GM18507 (cell line): ENCODE results near the gene FGD5.

Experiments used
- DNase-seq: peaks from one replicate; pipeline ENCODE4 v3.0.0; 2011; ENCODE audit warnings: low read depth; ENCODE audit not compliant: insufficient read length; ENCODE audit errors: extremely low spot score
- FAIRE-seq: peaks from 2 replicates; lab custom pipeline; 2011; peaks lifted over from hg19 to GRCh38; lab: Jason Lieb, UNC

Gene FGD5

DNA sequence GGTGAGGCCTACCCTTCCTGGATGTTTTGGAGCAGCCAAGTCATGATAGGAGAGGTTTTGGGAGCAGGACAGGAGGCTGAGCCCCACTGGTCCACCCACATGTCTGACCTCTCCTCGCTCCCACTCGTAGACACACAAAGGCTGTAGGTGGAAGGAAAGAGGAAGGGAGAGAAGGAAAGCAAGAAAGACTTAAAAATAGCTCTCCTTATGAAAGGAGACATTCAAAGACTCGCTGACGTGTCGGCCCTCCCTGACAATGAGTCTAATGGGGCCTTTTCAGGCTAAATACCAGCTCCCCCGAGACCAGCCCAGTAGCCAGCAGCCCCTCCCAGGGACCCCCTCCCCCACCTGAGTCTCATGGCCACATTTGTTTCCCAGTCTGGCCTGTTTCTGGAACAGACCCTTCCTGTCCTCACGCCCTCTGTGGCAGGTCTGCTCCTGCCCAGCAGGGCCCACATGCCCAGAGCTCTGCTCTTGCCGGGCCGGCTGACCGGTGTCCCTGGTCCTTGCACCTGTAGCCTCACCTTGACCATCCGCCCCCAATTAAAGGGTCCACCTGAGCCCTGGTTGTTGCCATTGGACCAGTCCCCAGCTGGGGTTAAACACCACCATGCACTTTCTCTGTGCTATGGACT lies 49.3 kb downstream of the FGD5 start:
- DNase-seq (no peak), FAIRE-seq (no peak)

DNA sequence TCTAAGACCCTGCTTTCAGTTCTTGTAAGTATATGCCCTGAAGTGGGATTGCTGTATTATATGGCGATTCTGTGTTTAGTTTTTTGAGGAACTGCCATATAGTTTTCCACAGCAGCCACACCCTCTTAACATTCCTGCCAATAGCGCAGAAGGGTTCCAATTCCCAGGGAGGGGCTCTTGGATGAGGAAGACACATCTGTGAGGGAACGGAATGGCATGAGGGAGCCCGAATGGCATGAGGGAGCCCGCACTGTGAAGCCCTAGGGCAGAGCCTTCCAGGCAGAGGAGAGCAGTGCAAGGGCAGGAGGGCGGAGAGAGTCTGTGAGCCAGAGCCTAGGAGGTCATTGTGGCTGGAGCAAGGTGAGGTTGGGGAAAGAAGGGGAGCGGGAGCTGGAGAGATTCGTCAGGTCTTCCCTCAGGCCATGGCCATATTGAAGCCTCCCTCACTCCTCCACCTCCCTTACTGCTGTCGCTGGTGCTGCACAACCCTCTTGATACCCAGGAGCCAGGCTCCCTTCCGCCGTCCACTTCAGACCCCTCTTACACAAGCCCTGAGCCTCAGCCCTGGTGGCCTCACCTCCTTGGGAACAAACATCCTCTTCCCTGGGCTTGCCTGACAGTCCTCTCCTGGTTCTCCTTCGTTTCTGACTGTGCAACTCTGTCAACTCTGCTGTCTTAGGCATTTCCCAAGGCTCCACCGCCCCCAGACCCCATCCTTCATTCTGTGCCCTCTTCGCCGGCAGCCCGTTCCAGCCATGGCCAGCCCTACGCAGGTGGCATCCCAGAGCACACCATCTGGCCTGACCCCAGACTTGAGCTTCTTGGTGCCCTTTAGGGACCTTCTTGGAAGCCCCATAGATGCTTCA lies 51.4 kb downstream of the FGD5 start:
- FAIRE-seq = no peak
- DNase-seq = no peak

DNA sequence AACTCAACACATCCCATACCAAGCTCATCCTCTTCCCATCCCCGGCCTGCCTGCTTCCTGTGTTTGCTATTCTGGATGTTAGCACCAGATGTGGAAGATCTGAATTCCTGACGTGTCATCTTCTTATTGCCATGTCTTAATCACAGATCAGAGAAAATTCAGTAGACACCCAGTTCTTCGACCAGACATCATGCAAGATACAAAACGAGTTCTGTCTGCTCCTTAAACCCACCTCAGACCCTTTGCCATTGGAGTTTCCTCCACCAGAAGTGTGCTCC lies 52.0 kb downstream of the FGD5 start:
- DNase-seq (no peak), FAIRE-seq (no peak)

DNA sequence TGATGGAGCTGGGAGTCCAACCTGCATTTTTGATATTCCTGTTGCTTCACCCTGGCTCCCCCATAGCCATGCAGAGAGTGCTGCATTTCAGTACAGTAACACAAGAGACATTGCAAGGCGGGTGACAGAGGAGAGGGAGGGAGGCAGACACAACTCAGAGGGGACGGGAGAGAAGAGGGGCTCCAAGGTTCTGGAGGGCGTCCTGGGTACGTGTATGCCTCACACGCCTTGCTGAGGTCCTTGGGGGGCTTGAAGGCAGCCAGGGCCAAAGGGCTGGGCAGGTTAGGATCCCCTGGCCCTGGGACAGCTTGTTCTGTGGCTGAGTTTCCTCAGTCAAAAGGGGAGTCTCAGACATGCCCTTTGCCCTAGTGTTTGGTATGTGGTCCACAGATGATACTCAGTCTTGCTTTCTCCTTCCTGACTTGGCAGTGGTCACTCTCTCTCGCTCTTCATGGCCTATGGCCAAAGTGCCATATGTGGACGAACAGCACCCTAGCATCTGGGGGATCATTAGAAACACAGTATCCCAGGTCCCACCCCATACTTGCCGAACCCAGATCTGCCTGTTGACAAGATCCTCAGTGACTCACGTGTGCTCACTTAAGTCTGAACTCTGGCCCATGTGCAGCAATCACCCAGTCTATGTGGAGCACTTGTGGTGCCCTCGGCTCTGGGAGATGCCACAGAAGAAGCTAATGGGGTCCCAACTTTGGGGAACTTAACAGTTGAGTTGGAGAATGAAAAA lies 52.9 kb downstream of the FGD5 start:
- DNase-seq = no peak

DNA sequence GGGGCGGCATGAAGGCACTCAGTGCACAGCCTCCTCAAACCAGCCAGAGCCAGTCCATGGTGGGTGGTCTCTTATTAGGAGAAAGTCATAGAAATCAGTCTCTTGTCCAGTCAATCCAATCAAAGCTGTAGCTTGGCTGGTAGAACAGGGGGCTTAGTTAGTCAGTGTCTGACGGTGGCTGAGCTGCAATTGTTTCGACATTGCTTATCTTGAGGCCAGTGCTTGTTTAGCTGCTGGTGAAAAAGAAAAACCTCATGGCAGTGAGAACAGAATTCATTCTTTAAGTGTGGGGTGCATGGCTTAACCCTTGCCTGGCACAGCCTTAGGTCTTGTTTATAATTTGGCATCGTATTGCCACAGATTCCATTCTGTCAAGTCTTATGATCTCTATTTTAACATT lies 53.9 kb downstream of the FGD5 start:
- DNase-seq (no peak), FAIRE-seq (no peak)

More for the DNA sequence above, 52.9 kb downstream of the FGD5 start:
- no peak for FAIRE-seq

DNA sequence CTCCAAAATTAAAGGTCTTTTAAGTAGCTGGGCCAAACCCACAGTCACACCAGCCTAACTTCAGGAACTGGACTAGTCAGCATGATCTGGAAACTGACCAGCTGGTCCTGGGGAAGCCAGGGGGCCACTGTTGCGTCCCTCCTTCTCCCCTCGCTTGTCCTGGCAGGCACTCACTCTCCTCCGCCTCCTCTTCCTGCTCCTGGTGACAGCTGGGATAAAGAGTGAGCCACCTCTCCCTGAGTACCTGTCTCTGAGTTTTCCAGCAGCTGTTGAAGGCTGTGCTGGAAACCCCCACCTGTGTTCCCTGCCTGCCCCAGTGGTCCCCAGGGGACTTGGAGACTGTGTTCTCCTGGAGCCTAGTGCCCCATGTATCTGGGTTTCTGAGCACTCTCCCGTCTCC lies 56.0 kb downstream of the FGD5 start:
- DNase-seq (no peak), FAIRE-seq (no peak)

DNA sequence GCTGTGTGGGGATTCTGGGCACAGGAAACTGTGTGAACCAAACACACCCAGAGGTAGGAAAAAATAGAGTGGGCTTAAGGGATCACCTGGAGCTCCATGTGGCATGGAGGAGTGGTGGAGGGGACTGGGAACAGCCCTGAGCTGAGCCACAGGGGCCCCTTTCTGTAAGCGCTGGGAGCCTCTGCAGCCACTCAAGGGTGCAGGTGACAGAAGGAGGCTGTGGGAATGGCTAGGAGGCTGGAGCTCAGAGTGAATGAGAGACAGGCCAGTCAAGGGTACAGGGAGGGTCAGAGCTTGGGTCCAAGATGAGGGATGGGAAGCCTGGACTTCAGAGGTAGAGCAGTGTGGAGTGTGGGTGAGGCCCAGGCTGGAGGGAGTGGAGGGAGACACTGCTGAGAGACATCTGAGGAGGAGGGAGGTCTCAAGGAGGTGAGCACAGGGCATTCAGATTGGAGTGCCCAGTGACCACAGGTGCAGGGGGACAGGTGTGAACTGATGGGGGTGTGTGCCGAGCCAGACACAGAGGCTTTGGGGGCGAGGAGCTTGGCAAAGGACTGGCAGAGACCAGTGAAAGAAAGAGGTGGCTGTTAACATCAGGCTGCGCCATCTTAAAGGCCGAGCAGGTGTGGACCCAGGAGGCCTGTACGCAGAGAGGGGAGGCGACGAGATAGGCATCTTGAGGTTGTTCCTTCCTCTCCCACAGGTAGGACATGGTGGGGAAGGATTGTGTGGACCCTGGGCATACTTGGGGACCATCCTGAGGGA lies 56.8 kb downstream of the FGD5 start:
- DNase-seq (no peak), FAIRE-seq (no peak)

DNA sequence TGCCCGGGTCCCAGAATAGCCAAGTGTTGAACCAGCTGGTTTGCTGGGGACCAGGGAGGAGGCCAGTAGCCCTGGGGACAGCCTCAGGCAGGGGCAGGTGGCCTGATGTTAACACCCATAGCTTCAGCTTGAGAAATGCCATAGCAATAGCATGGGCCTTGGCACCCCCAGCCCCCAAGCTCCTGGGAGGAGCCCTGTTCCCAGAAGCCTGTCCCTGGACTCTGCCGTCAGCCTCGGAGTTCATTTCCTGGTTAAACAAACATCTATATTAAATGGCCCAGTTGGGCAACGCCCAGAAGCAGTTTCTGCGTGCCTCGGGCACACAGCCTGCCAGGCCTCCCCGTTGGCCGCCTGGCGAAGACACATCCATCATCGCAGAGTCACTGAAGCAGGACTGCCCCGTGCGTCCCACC lies 58.2 kb downstream of the FGD5 start:
- FAIRE-seq = no peak

DNA sequence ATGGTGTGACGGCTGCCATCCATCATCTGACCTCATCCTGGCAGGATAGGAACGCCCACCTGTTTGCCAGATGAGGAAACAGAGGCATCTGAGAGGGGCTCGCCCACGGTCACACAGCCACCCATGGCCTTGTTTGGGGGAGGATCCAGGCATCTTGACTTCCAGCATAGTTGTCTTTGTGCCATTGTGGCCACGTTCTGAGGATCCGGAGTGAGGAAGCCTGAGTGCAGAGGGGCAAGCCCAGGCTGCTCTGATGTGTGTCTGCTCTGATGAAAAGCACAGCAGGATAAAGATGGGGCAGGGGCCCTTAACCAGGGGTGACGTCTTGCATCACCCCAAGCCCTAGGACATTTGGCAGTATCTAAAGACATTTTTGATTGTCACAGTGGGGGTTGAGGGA lies 58.7 kb downstream of the FGD5 start:
- FAIRE-seq (no peak), DNase-seq (no peak)

More for the DNA sequence above, 58.2 kb downstream of the FGD5 start:
- DNase-seq = no peak

DNA sequence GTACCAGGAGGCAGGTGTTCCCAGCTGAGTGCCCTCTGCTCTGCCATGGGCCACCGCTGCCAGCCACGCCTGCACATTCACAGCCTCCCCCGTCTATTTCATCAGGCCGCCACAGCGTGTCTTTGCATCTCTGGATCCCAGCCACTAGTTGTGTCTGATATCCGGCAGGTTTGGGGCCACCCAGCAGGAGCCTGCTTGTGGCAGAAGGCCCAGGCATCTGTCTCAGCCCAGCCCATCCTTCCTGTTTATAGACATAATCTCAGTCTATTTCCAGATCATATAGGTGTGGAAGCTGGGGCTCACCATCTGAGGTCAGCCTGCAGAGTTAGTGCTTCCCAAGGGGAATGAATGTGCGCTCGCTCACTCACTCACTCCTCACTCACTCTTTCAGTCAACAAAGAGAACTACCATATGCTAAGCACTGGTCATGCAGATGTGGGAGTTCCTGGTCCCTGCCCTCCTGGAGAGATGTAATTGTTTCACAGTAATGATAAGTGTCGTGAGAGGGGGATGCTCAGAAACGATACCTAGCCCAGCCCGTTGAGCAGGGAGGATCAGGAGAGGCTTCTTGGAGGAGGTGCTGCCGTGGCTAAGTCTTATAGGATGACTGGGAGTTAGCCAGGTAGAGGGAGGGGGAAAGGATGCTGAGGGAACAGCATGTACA lies 60.6 kb downstream of the FGD5 start:
- DNase-seq = no peak
- FAIRE-seq = no peak

DNA sequence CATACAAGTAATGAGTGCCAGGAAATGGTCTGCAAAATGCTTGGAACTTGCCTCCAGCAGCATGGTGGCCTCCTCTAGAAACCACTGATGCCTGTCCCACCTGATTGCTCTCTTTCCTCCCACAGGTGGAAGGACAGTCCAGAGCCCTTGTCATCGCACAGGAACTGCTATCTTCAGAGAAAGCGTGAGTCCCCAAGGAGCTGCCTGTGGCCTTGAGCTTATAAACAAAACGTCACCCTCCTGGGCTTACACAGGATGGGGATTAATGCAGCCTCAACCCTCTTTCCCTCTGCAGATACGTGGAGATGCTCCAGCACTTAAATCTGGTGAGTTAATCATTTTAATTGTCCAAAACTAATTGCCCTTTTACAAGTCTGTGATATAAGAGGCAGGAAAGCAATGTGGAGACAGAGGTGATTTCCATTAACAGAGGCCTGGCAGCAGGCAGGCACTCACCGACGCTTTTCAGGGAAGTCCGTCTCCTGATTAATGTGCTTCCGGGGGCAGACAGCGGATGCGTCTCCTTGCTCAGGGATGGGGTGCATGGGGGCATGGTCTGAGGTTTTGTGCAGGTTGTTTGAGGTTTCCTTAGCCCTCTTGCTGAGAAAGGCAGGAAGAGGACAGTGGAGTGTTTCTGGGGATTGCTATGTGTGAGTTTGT lies 61.8 kb downstream of the FGD5 start:
- no peak for FAIRE-seq
- DNase-seq = no peak

DNA sequence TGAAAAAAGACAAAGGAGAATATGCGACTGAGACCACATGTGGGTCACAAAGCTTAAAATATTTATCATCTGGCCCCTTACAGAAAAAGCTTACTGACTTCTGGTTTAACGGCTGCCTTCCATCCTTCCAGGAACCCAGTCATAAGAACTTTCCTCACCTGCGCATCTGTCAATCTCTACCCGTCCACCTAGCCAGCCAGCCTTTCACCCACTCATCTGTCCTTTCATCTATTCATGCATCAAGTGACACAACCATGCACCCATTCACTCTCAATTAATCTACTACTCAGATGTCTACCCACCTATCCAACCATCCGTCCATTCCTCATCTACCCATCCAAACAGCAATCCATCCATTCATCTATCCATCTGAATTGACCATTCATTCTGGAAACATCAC lies 64.5 kb downstream of the FGD5 start:
- no peak for DNase-seq
- FAIRE-seq = no peak

DNA sequence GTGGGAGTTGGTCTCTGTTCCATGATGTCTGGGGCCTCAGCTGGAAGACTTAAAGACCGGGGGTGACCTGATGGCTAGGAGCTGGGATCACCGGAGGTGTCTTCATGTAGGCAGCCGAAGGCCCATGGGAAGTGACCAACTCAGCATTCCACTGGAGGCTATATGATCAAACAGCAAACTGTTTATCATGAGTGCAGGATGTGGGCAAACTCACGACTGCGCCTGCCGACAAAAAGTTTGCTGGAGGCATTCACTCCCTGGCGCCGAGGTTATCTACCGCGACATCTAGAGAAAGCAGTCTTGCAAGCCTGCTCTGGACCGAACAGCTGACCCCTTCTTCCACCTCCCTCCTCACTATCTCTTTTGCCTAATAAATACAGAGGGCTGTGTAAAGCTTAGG lies 65.9 kb downstream of the FGD5 start:
- no peak for FAIRE-seq
- DNase-seq = no peak

DNA sequence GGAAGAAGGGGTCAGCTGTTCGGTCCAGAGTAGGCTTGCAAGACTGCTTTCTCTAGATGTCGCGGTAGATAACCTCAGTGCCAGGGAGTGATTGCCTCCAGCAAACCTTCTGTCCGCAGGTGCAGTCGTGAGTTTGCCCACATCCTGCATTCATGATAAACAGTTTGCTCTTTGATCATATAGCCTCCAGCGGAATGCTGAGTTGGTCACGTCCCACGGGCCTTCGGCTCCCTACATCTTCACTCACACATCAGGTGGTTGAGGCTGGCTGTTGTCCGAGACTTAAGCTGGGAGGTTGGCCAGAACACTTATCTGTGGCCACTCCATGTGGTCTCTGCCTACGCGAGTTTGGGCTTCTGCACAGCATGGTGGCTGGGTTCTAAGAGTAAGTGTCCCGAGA lies 66.5 kb downstream of the FGD5 start:
- FAIRE-seq (no peak), DNase-seq (no peak)

DNA sequence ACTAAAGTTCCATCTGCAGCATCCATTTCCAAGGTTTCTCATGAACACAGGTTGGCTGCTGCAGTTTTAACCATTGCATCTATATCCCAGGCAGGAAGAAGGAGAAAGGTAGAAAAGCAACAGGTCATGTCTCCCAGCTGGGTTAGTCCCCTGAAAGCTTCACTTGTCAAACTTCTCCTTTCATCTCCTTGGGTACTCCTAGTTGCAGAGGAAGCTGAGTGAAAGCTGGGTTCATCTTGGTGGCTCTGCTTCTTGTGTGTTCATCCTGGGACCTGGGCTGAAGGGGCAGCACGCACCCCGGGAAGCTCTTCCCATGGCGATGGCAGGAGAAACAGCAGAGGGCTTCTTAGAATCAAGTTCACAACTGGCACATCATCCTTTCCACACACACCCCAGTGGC lies 67.3 kb downstream of the FGD5 start:
- FAIRE-seq (no peak), DNase-seq (no peak)

DNA sequence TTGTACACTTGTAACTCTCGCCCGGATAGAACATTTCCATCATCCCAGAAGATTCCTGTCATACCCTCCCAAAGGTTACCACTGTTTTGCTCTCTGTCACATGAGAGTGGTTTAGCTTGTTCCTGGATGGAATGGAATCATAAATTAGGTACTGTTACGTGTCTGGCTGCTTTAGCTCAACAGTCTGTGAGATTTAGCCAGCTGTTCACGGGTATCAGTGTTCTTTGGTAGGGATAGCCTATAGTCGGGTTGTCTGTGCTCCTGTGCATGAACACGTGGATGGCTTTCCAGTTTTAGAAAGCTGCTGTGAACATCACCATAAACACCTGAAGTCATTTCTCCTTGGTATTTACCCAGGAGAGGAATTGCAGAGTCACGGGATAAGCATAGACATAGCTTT lies 70.4 kb downstream of the FGD5 start:
- no peak for FAIRE-seq
- DNase-seq = no peak

DNA sequence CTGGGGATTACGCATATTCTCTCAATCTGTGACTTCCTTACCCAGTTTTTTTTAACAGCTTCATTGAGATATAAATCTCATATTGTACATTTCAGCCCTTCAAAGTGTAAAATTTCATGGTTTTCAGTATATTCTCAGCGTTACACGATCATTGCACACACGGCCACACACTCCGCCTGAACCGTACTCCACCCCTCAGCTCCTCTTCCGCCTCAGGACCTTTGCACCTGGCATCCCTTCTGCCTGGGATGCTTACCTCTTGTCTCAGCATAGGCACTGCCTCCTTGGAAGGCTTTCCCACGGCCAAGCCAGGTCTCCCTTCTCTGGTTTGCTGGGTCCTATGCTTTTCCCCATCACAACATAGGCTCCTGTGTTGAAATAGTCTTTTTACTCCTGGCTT lies 71.2 kb downstream of the FGD5 start:
- DNase-seq (no peak), FAIRE-seq (no peak)

DNA sequence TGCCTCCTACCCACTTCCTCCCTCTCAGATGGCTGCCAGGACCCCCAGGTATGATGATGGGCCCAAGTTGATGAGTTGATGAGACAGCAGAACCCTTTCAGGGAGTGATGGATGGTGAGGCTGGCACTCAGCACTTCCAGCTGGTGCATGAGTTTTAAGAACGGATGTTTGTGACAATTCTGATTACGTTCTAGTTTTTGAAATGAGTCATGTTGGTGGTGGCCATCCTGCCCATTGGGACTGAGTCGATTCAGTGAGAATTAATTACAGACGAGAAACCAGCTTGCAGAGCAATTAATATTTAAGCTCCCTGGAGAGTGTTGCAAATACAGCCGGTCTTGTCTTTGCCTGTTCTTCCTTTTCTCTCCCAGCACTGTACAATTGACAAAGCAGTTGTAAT lies 71.7 kb downstream of the FGD5 start:
- DNase-seq = no peak
- peak; percentile 69 for FAIRE-seq
